ENCODE results near the gene PCYT2.

PCYT2 gene

DNA sequence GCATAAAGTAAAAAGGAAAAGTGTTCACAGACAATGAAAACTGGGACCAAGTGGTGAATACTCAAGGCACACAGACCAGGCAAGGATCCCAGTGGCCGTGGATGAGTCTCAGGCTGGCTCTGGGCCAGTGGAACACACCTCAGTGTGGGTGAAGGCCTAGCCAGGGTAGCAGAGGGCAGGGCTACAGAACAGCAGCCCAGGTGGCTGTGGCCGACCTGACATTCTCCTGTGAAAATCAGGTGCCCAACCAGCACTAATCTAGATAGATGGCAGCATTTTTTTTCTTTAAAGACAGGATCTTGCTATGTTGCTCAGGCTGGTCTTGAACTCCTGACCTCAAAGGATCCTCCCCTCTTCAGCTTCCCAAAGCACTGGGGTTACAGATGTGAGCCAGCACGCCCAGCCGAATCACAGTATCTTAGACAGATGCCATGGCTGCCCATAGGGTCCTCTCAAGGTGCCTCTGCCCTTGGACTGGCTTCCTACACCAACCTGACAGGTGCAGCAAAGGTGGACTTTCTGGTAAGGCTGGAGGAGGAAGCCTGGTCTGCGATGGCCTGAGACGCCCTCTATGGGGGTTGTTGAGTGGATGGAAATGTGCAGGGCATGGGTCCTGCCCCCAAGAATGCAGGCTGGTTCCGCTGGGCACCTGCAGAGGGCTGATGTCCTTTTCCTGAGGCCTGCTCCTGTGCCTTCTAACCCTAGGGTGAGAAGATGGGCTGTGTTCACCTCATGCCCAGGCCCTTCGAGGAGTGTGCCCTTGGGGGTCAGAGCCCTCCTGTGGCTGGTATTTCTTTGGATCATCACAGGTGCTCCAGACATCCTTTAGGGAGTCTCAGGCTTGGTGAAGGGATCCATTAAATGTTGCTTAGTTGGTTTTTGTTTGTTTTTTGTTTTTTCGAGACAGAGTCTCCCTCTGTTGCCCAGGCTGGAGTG is 47.1 kb downstream of the PCYT2 start:
- no peak overlapping the region for H3K9ac ChIP-seq (ENCODE audit: low read depth, low read length)

DNA sequence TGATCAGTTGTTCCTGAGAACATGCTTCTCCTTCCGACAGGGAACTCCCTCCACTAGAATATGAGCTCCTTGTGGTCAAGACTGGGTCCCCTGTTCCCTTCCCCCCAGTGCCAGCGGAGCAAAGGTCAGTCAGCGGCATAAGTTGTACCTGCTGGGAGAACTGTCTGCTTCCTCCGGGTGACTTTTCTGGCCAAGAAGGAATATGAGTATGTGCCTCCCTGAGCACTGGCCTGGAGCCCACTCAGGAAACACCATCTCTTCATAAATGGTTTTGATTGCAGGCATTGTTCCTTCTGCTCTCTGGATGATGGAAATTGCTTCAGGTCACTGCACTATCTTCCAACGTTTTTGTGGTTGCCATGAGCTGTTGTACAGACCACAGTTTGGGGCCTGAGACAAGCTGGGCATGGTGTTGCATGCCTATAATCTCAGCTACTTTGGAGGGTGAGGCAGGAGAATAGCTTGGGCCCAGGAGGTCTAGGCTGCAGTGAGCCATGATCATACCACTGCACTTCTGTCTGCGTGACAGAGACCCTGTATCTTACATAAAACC is 48.0 kb downstream of the PCYT2 start:
- Histone ChIP-seq H3K9ac (ENCODE audit: low read depth, low read length) (no peak overlapping the region), H3K4me1 (ENCODE audit: insufficient read depth, low read length) (peaks cover 24% of the 10 kb centered on the region; the same call in 1 of the 2 replicates)

More for the DNA sequence above, 47.1 kb downstream of the PCYT2 start:
- Histone ChIP-seq H3K9me3 (ENCODE audit: control insufficient read depth, insufficient read depth, low read length) (no peaks in the 10 kb centered on the region), H3K4me1 (ENCODE audit: insufficient read depth, low read length) (peaks cover 31% of the 10 kb centered on the region; the same call in 1 of the 2 replicates), H3K36me3 (ENCODE audit: insufficient read depth, low read length) (peaks cover 16% of the 10 kb centered on the region)

GRCh38 chr17:81860756-81861568 is 50.2 kb downstream of the PCYT2 start:
- Histone ChIP-seq H3K36me3 (ENCODE audit: insufficient read depth, low read length) (peaks cover 31% of the 10 kb centered on the region), H3K9me3 (ENCODE audit: control insufficient read depth, insufficient read depth, low read length) (no peaks in the 10 kb centered on the region), H3K9ac (ENCODE audit: low read depth, low read length) (peak overlapping the region; percentile 95), H3K4me1 (ENCODE audit: insufficient read depth, low read length) (0 out of 2 replicates have a peak, but pooled peaks cover 6% of the 10 kb centered on the region)

More for the DNA sequence above, 48.0 kb downstream of the PCYT2 start:
- H3K36me3 ChIP-seq (ENCODE audit: insufficient read depth, low read length): peaks cover 22% of the 10 kb centered on the region
- no peaks in the 10 kb centered on the region for H3K9me3 ChIP-seq (ENCODE audit: control insufficient read depth, insufficient read depth, low read length)

DNA sequence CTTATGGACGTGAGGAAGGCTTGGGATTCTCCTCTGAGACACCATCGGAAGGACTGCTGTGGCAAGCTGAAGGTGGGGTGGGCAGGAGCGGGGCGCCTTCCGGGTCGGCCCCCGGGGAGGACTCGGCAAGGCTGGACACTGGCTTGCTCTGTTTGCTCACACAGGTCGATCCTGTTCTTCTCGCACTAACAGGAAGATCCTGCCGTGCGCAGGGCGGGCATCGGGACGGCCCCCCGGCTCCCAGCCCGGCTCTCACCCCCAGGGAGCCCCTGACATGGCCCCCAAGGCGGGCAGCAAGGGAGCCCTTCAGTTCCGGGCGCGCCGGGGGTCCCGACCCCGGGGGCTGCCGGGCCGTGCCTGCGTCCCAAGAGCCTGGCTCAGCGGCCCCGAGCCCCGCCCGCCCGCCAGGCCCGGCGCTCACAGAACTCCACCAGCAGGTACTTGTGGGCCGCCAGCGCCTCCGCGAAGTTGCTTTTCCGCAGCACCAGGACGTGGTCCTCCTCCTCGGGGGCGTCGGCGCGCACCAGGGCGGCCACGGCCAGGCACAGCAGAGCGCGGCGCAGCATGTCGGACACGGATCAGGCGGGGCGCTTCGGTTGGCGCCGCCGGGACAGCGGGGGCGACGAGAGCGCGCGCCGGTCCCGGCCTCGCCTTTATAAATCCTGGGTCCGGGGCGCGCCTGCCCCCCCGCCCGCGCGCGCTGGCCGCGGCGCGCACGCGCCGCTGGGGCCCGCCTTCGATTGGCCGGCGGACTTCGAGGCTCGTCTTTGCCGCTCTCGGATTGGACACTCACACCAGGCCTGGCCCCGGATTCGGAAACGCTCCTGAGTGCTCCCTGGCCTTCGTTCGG is 51.1 kb downstream of the PCYT2 start, which contains the start of gene P4HB:
Gene P4HB, minus strand, starts transcription at position 630 of the 850 bp plus-strand sequence. Its CDS starts 64 bp downstream, at position 566.
- peak within 1 kb of the TSS; percentile 95 for H3K9ac ChIP-seq (ENCODE audit: low read depth, low read length)
- no peaks in the 10 kb centered on the region for H3K9me3 ChIP-seq (ENCODE audit: control insufficient read depth, insufficient read depth, low read length)
- 0 out of 2 replicates have a peak, but pooled peaks cover 6% of the 10 kb centered on the region for H3K4me1 ChIP-seq (ENCODE audit: insufficient read depth, low read length)
- peaks cover 37% of the 10 kb centered on the region for H3K36me3 ChIP-seq (ENCODE audit: insufficient read depth, low read length)

DNA sequence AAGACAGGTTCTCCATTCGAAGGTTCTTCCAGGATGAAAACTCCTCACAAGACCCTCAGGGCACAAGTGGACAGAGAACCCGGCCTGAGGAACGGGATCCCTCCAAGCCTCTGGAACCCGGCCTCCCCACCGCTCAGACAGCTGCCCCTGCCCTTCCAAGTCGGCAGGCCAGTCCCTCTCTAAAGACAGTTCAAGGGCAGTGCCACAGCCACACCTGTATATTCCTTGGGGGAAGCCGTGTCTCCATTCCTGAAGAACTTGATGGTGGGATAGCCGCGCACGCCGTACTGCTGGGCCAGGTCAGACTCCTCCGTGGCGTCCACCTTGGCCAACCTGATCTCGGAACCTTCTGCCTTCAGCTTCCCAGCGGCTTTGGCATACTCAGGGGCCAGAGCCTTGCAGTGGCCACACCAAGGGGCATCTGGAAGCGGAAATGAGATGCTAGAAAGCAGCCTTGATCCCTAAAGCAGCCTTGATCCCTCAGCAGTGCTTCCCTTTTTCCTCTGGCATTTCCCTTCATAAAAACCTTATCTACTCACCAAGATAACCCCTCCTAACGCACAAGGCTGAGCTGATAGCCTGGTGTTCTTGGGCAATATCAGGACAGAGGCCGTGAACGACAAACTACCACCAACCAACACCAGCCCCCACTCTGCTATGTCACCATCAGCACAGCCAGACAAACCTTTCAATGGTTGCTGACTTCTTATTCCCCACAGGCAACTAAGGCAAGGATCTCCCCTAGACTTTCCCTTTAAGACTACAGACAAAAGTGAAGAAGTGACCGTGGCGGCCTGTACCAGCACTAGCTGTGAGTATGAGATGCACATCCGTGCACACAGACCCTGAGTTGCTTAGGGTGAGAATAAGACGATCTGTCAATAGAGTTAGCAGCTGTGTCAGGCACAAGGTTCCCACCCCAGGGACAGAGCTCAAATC is 52.0 kb downstream of the PCYT2 start:
- Histone ChIP-seq H3K4me1 (ENCODE audit: insufficient read depth, low read length) (0 out of 2 replicates have a peak, but pooled peaks cover 6% of the 10 kb centered on the region), H3K9me3 (ENCODE audit: control insufficient read depth, insufficient read depth, low read length) (no peaks in the 10 kb centered on the region), H3K36me3 (ENCODE audit: insufficient read depth, low read length) (peaks cover 44% of the 10 kb centered on the region), H3K9ac (ENCODE audit: low read depth, low read length) (peak overlapping the region; percentile 92)

- H3K36me3 ChIP-seq (ENCODE audit: insufficient read depth, low read length): peaks cover 49% of the 10 kb centered on the region
Observed at GRCh38 chr17:81858170-81858966, 52.8 kb downstream of the PCYT2 start.

GRCh38 chr17:81854974-81855774 is 56.0 kb downstream of the PCYT2 start:
- Histone ChIP-seq H3K9ac (ENCODE audit: low read depth, low read length) (no peak overlapping the region), H3K9me3 (ENCODE audit: control insufficient read depth, insufficient read depth, low read length) (no peaks in the 10 kb centered on the region), H3K36me3 (ENCODE audit: insufficient read depth, low read length) (peaks cover 64% of the 10 kb centered on the region), H3K4me1 (ENCODE audit: insufficient read depth, low read length) (0 out of 2 replicates have a peak, but pooled peaks cover 6% of the 10 kb centered on the region)

More at GRCh38 chr17:81858170-81858966, 52.8 kb downstream of the PCYT2 start:
- 0 out of 2 replicates have a peak, but pooled peaks cover 6% of the 10 kb centered on the region for H3K4me1 ChIP-seq (ENCODE audit: insufficient read depth, low read length)
- H3K9ac ChIP-seq (ENCODE audit: low read depth, low read length): no peak overlapping the region
- no peaks in the 10 kb centered on the region for H3K9me3 ChIP-seq (ENCODE audit: control insufficient read depth, insufficient read depth, low read length)

DNA sequence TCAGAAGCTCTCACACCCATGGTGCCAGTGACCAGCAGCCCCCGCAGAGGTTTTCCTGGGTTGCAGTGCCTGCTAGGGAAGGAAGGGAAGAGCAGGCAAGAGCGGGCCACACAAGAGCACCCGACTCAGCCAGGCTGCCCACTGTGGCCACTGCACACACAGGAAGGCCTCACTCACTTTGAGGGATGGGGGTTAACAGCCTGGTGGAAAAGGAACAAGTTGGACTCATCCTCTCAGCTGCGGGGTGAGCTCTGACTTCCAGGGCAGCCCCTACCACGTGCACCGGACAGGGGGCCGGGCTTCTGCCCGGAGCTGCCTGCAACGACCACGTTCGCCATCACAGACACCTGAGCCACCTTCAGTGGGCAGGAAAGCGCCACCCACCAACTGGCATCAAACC is 59.0 kb downstream of the PCYT2 start:
- H3K4me1 ChIP-seq (ENCODE audit: insufficient read depth, low read length): no peaks in the 10 kb centered on the region
- no peak overlapping the region for H3K9ac ChIP-seq (ENCODE audit: low read depth, low read length)
- H3K9me3 ChIP-seq (ENCODE audit: control insufficient read depth, insufficient read depth, low read length): no peaks in the 10 kb centered on the region
- H3K36me3 ChIP-seq (ENCODE audit: insufficient read depth, low read length): peaks cover 48% of the 10 kb centered on the region

GRCh38 chr17:81851423-81851822 is 59.8 kb downstream of the PCYT2 start:
- Histone ChIP-seq H3K9me3 (ENCODE audit: control insufficient read depth, insufficient read depth, low read length) (no peaks in the 10 kb centered on the region), H3K9ac (ENCODE audit: low read depth, low read length) (no peak overlapping the region), H3K36me3 (ENCODE audit: insufficient read depth, low read length) (peaks cover 53% of the 10 kb centered on the region), H3K4me1 (ENCODE audit: insufficient read depth, low read length) (no peaks in the 10 kb centered on the region)
